CD4-positive, alpha-beta T cell (primary cell): ENCODE measurements around the gene XYLT1. TPM values are rescaled to one million over a fixed set of nuclear protein-coding genes. Genes with fewer than 3 reads are reported as not detected.

ENCODE experiments used
- ATAC-seq: fragments of 200-7000 bp; cut with Tn5 transposase; one replicate; pipeline ENCODE4 v1.10.0; 2022; ENCODE audit warnings: mild to moderate bottlenecking; ENCODE audit not compliant: poor library complexity
- CTCF ChIA-PET: fragments of 350-600 bp; sonication (Branson Sonifier 250); formaldehyde crosslinking; loops from one replicate; lab custom pipeline; 2021; ENCODE audit warnings: antibody characterized with exemption, inconsistent platforms; lab: Charles Lee
- POLR2A ChIA-PET: fragments of 350-600 bp; sonication (Branson Sonifier 250); formaldehyde crosslinking; loops from one replicate; lab custom pipeline; 2021; ENCODE audit warnings: antibody characterized with exemption, inconsistent platforms; lab: Charles Lee
- DNase-seq, 14 experiments: peaks; one replicate each; pipeline ENCODE4 v3.0.0-alpha.2; 2013 to 2020; ENCODE audit warnings: mixed read lengths in 2 of 14
- H3K27ac ChIP-seq, 2 donors: one replicate each; pipeline versions ENCODE4 v1.5.1 to v1.7.0; 2013; ENCODE audit warnings: low read length in 2 of 2, low read depth in 1 of 2, mild to moderate bottlenecking in 1 of 2
- H3K27me3 ChIP-seq, 2 experiments: 1 replicate in 1 of 2; 2 replicates in 1 of 2; pipeline versions ENCODE4 v1.6.1 to v1.7.0; 2013; ENCODE audit warnings: low read length in 2 of 2, control low read depth in 1 of 2, mild to moderate bottlenecking in 1 of 2, moderate library complexity in 1 of 2; ENCODE audit not compliant: insufficient read depth in 2 of 2, control insufficient read depth in 1 of 2
- H3K36me3 ChIP-seq: one replicate; pipeline ENCODE4 v1.6.1; 2013; ENCODE audit warnings: low read length, control low read depth; ENCODE audit not compliant: insufficient read depth
- H3K4me1 ChIP-seq: one replicate; pipeline ENCODE4 v1.6.1; 2013; ENCODE audit warnings: low read length, control low read depth; ENCODE audit not compliant: insufficient read depth
- H3K4me3 ChIP-seq: one replicate; pipeline ENCODE4 v1.5.1; 2013; ENCODE audit warnings: mild to moderate bottlenecking, low read length, moderate library complexity
- H3K9me3 ChIP-seq, 2 experiments: 1 replicate in 1 of 2; 2 replicates in 1 of 2; pipeline versions ENCODE4 v1.6.1 to v1.7.0; 2013; ENCODE audit warnings: low read length in 2 of 2, mild to moderate bottlenecking in 2 of 2, control low read depth in 1 of 2, moderate library complexity in 1 of 2; ENCODE audit not compliant: control insufficient read depth in 1 of 2, insufficient read depth in 1 of 2
- H3K27ac Mint-ChIP-seq: one replicate; pipeline ENCODE4 v1.8.0; 2020; ENCODE audit warnings: mixed read lengths
- H3K27me3 Mint-ChIP-seq: one replicate; pipeline ENCODE4 v1.8.0; 2021; ENCODE audit warnings: mixed read lengths
- H3K36me3 Mint-ChIP-seq: one replicate; pipeline ENCODE4 v1.8.0; 2021; ENCODE audit warnings: low read depth, mixed read lengths
- H3K4me1 Mint-ChIP-seq: one replicate; pipeline ENCODE4 v1.8.0; 2021; ENCODE audit warnings: low read depth, mixed read lengths
- H3K4me3 Mint-ChIP-seq: one replicate; pipeline ENCODE4 v1.8.0; 2020; ENCODE audit warnings: mild to moderate bottlenecking, mixed read lengths
- H3K9me3 Mint-ChIP-seq: one replicate; pipeline ENCODE4 v1.8.0; 2020; ENCODE audit warnings: mixed read lengths
- intact Hi-C, 2 experiments: fragments of 100-400 bp; cut with DNase I in 1 of 2; cut with micrococcal nuclease in 1 of 2; formaldehyde crosslinking; loops; one replicate each; pipeline versions ENCODE4 v1.15.1 to v1.9.0; 2023 to 2025; cut with DNase I, micrococcal nuclease
- total RNA-seq, 174 experiments: library from RNA in 2 of 174; stranded (reverse) in 2 of 174; gene quantifications; one replicate each; pipeline ENCODE4 v1.2.3 and lab custom pipeline; 2021 to 2026
- TF ChIP-seq, protein P1 (sequence below): fragments of 200-600 bp; IDR thresholded peaks from one replicate; pipeline ENCODE4 v1.8.0; 2022; ENCODE audit warnings: antibody characterized with exemption, mild to moderate bottlenecking

XYLT1 gene
- total RNA-seq, 2 experiments from 2014 or later, result 26.0 to 27.1 TPM

DNA sequence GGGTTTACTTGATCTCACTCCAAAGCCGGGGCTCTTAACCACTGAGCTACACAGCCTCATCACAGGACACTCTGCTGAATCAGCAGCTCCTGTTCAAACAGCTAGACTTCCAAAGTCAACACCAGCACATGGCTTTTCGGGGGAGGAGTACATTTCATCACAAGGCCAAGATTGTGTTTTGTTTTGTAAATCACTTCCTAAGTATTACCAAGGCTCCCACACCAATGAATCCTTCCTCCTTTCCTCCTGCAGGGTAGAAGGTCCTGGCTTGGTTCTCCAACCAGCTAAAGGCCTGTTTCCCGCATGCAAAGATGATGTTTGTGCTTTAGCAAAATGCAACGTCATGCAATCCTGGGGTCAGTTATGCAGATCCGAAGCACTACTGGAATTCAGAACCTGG lies 152.5 kb downstream of the XYLT1 start:
- H3K9me3 ChIP-seq, result peaks cover 0 to 2% of the 10 kb centered on the region in 2 experiments
- no peaks in the 10 kb centered on the region for H3K27me3 ChIP-seq
- Mint-ChIP-seq H3K4me1 (peaks cover 45% of the 10 kb centered on the region), H3K36me3 (no peaks in the 10 kb centered on the region), H3K27me3 (no peaks in the 10 kb centered on the region), H3K4me3 (no peak overlapping the region), H3K27ac (no peak overlapping the region), H3K9me3 (no peaks in the 10 kb centered on the region)
- no peak for ATAC-seq
- H3K4me3 ChIP-seq, result no peak overlapping the region
- ChIA-PET CTCF (no interaction called here), POLR2A (interaction anchor here (1.4 kb wide), 1 partner anchor 23 kb away, joined by 3 read pairs; no protein-coding TSS in a partner anchor)
- TF ChIP-seq, protein P1, sequence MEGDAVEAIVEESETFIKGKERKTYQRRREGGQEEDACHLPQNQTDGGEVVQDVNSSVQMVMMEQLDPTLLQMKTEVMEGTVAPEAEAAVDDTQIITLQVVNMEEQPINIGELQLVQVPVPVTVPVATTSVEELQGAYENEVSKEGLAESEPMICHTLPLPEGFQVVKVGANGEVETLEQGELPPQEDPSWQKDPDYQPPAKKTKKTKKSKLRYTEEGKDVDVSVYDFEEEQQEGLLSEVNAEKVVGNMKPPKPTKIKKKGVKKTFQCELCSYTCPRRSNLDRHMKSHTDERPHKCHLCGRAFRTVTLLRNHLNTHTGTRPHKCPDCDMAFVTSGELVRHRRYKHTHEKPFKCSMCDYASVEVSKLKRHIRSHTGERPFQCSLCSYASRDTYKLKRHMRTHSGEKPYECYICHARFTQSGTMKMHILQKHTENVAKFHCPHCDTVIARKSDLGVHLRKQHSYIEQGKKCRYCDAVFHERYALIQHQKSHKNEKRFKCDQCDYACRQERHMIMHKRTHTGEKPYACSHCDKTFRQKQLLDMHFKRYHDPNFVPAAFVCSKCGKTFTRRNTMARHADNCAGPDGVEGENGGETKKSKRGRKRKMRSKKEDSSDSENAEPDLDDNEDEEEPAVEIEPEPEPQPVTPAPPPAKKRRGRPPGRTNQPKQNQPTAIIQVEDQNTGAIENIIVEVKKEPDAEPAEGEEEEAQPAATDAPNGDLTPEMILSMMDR, result no peak
- H3K4me1 ChIP-seq, result peaks cover 6% of the 10 kb centered on the region
- H3K36me3 ChIP-seq, result no peaks in the 10 kb centered on the region
- intact Hi-C loops, result no loop called here
- peak in 1 of 14 experiments; percentile 19 for DNase-seq
- H3K27ac ChIP-seq, result no peak overlapping the region

DNA sequence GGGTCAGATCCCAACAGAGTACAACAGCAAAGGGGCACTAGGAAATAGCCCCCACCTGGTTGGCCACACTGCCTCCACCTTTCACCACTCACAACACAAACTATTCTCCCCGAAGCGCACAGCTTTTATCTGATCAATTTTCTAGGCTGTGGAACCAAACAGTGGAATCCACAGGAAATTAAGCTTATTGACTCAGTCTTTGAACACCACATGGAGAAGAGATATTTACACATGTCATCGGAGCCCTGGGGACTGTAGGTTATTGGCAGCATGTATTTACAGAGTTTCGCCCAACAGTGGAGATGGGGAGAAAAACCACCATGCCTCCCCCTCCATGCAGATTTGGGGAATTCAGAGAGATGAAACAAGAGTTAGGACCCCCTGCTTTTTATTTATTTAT lies 154.8 kb downstream of the XYLT1 start:
- Mint-ChIP-seq H3K9me3 (no peaks in the 10 kb centered on the region), H3K27me3 (no peaks in the 10 kb centered on the region), H3K4me1 (peaks cover 57% of the 10 kb centered on the region), H3K36me3 (no peaks in the 10 kb centered on the region), H3K4me3 (no peak overlapping the region), H3K27ac (no peak overlapping the region)
- ChIA-PET POLR2A (no interaction called here), CTCF (no interaction called here)
- TF ChIP-seq, protein P1, result no peak
- H3K4me1 ChIP-seq, result peaks cover 12% of the 10 kb centered on the region
- H3K9me3 ChIP-seq, result peaks cover 0 to 11% of the 10 kb centered on the region in 2 experiments
- intact Hi-C loops, result no loop called here
- no peak overlapping the region for H3K27ac ChIP-seq
- ATAC-seq (no peak), DNase-seq (no peak)
- no peaks in the 10 kb centered on the region for H3K27me3 ChIP-seq
- no peaks in the 10 kb centered on the region for H3K36me3 ChIP-seq
- H3K4me3 ChIP-seq, result no peak overlapping the region

DNA sequence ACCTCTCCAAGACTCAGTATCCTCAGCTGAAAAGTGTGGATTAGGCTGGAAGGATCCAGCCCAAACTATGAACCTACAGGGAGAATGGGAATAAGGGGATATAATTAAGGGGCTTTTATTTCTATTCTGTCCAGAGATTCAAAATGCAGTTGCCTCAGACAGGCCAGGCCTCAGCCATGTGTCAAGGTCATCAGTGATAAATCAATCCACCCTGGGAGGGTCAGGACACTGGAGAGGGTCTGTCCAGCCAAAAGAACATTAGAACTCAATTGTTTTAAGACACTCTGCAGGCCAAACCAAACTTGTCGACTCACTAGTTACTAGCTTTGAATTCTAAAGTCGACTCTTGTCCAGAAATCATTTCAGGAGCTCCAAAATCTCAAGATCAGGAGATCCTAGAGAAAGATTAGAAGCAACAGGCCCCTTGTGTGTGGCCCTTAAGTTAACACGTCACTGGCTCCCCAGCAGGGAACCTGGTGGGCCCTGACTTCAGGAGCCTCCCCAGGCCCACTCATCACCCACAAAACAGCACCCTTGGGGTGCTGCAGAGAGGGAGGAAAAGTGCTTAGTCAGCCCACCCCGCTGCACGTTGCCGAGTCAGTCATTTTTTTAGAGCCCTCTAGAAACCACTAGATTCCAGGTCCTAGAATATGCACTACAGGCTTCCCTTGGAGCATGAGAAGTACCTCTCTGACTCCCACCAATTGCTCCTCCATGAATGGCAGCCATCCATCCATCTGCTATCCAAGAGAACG lies 156.8 kb downstream of the XYLT1 start:
- H3K36me3 Mint-ChIP-seq, result no peaks in the 10 kb centered on the region
- Histone ChIP-seq H3K4me1 (peaks cover 12% of the 10 kb centered on the region), H3K4me3 (no peak overlapping the region), H3K27ac (no peak overlapping the region), H3K9me3 (peaks cover 0 to 11% of the 10 kb centered on the region in 2 experiments), H3K27me3 (no peaks in the 10 kb centered on the region), H3K36me3 (no peaks in the 10 kb centered on the region)
- no peaks in the 10 kb centered on the region for H3K27me3 Mint-ChIP-seq
- ATAC-seq (no peak), DNase-seq (no peak)
- POLR2A ChIA-PET, result interaction anchor here (0.6 to 1.5 kb wide), 4 partner anchors 10 to 47 kb away, joined by 3 read pairs; no protein-coding TSS in a partner anchor
- H3K4me3 Mint-ChIP-seq, result no peak overlapping the region
- CTCF ChIA-PET, result interaction anchor here (0.9 kb wide), 1 partner anchor 86 kb away, joined by 3 read pairs; no protein-coding TSS in a partner anchor
- H3K4me1 Mint-ChIP-seq, result peaks cover 63% of the 10 kb centered on the region
- H3K9me3 Mint-ChIP-seq, result no peaks in the 10 kb centered on the region
- H3K27ac Mint-ChIP-seq, result peak overlapping the region; percentile 52
- TF ChIP-seq, protein P1, result no peak
- intact Hi-C loops, result no loop called here
